GM12878 (cell line): ENCODE results near the gene PRPSAP1. TPM values are rescaled to one million over a fixed set of nuclear protein-coding genes. Genes with fewer than 3 reads are reported as not detected.

Experiments used
- CEBPB ChIP-seq, 2 experiments: fragments of 150-350 bp in 1 of 2; IDR thresholded peaks; 2 replicates each; pipeline ENCODE4 v1.6.1; 2012 to 2014; ENCODE audit warnings: low read depth in 2 of 2, low read length in 2 of 2, borderline replicate concordance in 1 of 2, inconsistent platforms in 1 of 2
- FOXK2 ChIP-seq: fragments of 450-650 bp; IDR thresholded peaks from 2 replicates; pipeline ENCODE4 v1.6.1; 2017; ENCODE audit warnings: mild to moderate bottlenecking, moderate library complexity
- GATAD2B ChIP-seq: fragments of 450-650 bp; conservative IDR thresholded peaks from 2 replicates; pipeline ENCODE4 v1.6.1; 2017; ENCODE audit warnings: low read depth, mild to moderate bottlenecking, moderate library complexity
- HDGF ChIP-seq: fragments of 450-650 bp; IDR thresholded peaks from 2 replicates; pipeline ENCODE4 v1.6.1; 2016; ENCODE audit warnings: antibody characterized with exemption
- IRF4 ChIP-seq: IDR thresholded peaks from 2 replicates; pipeline ENCODE4 v1.6.1; 2011; ENCODE audit warnings: low read depth, low read length
- JUND ChIP-seq: IDR thresholded peaks from 2 replicates; pipeline ENCODE4 v1.6.1; 2012; ENCODE audit warnings: low read depth, mild to moderate bottlenecking, low read length, improper control_type of control experiment, moderate library complexity
- KAT2A ChIP-seq: conservative IDR thresholded peaks from 2 replicates; pipeline ENCODE4 v1.6.1; 2011; ENCODE audit warnings: low read depth, low read length; ENCODE audit not compliant: control insufficient read depth
- LARP7 ChIP-seq: fragments of 450-650 bp; IDR thresholded peaks from 2 replicates; pipeline ENCODE4 v1.6.1; 2017; ENCODE audit warnings: mild to moderate bottlenecking
- MEF2B ChIP-seq: fragments of 450-650 bp; IDR thresholded peaks from 2 replicates; pipeline ENCODE4 v1.6.1; 2018; ENCODE audit warnings: mild to moderate bottlenecking, moderate library complexity; ENCODE audit not compliant: partially characterized antibody, poor library complexity, severe bottlenecking
- MLLT1 ChIP-seq: fragments of 450-650 bp; IDR thresholded peaks from 2 replicates; pipeline ENCODE4 v1.6.1; 2016; ENCODE audit warnings: mild to moderate bottlenecking
- MTA2 ChIP-seq: fragments of 450-650 bp; IDR thresholded peaks from 2 replicates; pipeline ENCODE4 v1.6.1; 2016; ENCODE audit warnings: low read depth, mild to moderate bottlenecking, moderate library complexity
- MXI1 ChIP-seq: fragments of 150-350 bp; IDR thresholded peaks from 2 replicates; pipeline ENCODE4 v1.6.1; 2011; ENCODE audit warnings: low read depth, mild to moderate bottlenecking, inconsistent platforms, low read length, improper control_type of control experiment
- MYC ChIP-seq: IDR thresholded peaks from 2 replicates; pipeline ENCODE4 v1.6.1; 2011; ENCODE audit warnings: mild to moderate bottlenecking, low read length, moderate library complexity, inconsistent platforms; ENCODE audit not compliant: insufficient read depth, insufficient replicate concordance, insufficient read length, severe bottlenecking
- RELA ChIP-seq: fragments of 450-650 bp; IDR thresholded peaks from 2 replicates; pipeline ENCODE4 v1.8.0; 2014; ENCODE audit warnings: borderline replicate concordance; ENCODE audit not compliant: partially characterized antibody
- SMC3 ChIP-seq: IDR thresholded peaks from 2 replicates; pipeline ENCODE4 v1.6.1; 2011; ENCODE audit warnings: low read length, improper control_type of control experiment, borderline replicate concordance
- SP1 ChIP-seq: IDR thresholded peaks from one replicate; pipeline ENCODE4 v1.6.1; 2011; ENCODE audit warnings: low read depth, low read length
- SPI1 ChIP-seq: IDR thresholded peaks from 2 replicates; pipeline ENCODE4 v1.6.1; 2011; ENCODE audit warnings: low read depth, mild to moderate bottlenecking, low read length, moderate library complexity, borderline replicate concordance; ENCODE audit not compliant: insufficient read depth
- TARDBP ChIP-seq: IDR thresholded peaks from 2 replicates; pipeline ENCODE4 v1.6.1; 2016; ENCODE audit warnings: borderline replicate concordance
- TBL1XR1 ChIP-seq: IDR thresholded peaks from 2 replicates; pipeline ENCODE4 v1.6.1; 2012; ENCODE audit warnings: low read depth, low read length, improper control_type of control experiment
- WRNIP1 ChIP-seq: IDR thresholded peaks from 2 replicates; pipeline ENCODE4 v1.6.1; 2011; ENCODE audit warnings: low read depth, low read length, improper control_type of control experiment, borderline replicate concordance
- ZBTB40 ChIP-seq: fragments of 450-650 bp; IDR thresholded peaks from 2 replicates; pipeline ENCODE4 v1.6.1; 2016; ENCODE audit warnings: mild to moderate bottlenecking, moderate library complexity, borderline replicate concordance
- ZNF24 ChIP-seq: fragments of 450-650 bp; IDR thresholded peaks from 2 replicates; pipeline ENCODE4 v1.6.1; 2017; ENCODE audit warnings: antibody characterized with exemption, mild to moderate bottlenecking
- polyA plus RNA-seq, 11 experiments: library from polyadenylated mRNA; depleted of rRNA in 4 of 11; unstranded in 6 of 11; stranded (reverse) in 5 of 11; fragments of >200 nt; fragmentation: Nextera tagmentation in 4 of 11; fragmentation: Illumina TruSeq in 1 of 11; extraction: Ambion mirVana in 4 of 11; extraction: Trizol in 1 of 11; gene quantifications; 1 replicate in 1 of 11; 2 replicates in 10 of 11; pipeline versions ENCODE4 v1.2.1 to v1.2.3, GENCODE V29; 2011 to 2016; ENCODE audit warnings: inconsistent platforms in 2 of 11, missing spikeins in 2 of 11, low read depth in 1 of 11
- total RNA-seq, 4 experiments: library from RNA; depleted of rRNA in 3 of 4; stranded (reverse); fragments of >200 nt in 3 of 4; fragmentation: Illumina TruSeq in 1 of 4; extraction: Trizol in 1 of 4; gene quantifications; 2 replicates each; pipeline versions ENCODE4 v1.2.1 to v1.2.3, GENCODE V29; 2013 to 2021
- TF ChIP-seq, protein P1 (sequence below), 3 experiments: IDR thresholded peaks in 2 of 3; conservative IDR thresholded peaks in 1 of 3; 2 replicates each; pipeline ENCODE4 v1.5.1; 2011; ENCODE audit warnings: low read depth in 3 of 3, low read length in 3 of 3, mild to moderate bottlenecking in 3 of 3, control low read depth in 2 of 3, moderate library complexity in 2 of 3, inconsistent platforms in 1 of 3, mixed read lengths in 1 of 3; ENCODE audit not compliant: control insufficient read depth in 2 of 3, insufficient read depth in 1 of 3; ENCODE audit errors: extremely low read depth in 1 of 3

PRPSAP1 gene
- total and polyA plus RNA-seq, 10 of the 15 experiments (the other 5 are each of a cell fraction or from before 2014, with no cell fraction given): 15.8 to 84.2 (median 44.2) TPM

DNA sequence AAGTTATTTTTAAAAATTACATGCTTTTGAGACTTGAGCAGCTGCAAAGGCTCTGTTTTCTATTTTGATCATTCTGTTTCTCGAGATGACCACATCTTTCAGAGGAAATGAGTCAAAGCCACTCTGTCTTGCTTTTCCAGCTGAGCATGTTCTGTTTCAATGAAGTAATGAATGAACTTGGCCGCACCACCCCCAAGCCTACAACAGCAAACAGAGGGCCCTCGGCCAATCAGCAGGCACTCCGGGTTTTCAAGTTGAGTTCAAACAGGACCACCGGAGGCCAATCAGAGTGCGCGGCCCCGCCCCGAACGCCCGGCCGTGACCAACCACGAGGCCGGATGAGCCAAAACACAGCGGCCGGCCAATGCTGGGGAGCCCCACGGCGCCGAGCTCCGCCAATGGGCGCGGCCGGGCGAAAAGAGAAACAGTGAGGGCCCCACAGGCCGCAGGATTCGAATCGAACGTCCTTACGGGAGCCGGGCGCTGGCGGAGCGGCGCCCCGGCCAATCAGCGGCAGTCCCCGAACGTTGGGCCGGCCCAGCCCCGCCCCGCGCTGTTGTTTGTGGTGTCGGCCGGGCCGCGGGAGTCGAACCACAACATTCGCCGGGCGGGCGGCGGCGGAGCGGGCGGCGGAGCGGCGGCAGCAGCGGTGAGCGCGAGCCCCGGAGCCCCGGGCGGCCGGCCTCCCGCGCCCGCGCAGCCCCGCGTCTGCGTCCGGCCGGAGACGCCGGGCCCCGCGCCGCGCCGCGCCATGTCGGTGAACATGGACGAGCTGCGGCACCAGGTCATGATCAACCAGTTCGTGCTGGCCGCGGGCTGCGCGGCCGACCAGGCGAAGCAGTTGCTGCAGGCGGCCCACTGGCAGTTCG is 88.7 kb downstream of the PRPSAP1 start, which contains the start of gene UBALD2 (continued):
- TF ChIP-seq SPI1: peak; percentile 16; the same call in 1 of the 2 replicates
- peak; percentile 64; the same call in 1 of the 2 replicates for TF ChIP-seq TARDBP
- no peak for TF ChIP-seq MYC
- TF ChIP-seq, protein P1, sequence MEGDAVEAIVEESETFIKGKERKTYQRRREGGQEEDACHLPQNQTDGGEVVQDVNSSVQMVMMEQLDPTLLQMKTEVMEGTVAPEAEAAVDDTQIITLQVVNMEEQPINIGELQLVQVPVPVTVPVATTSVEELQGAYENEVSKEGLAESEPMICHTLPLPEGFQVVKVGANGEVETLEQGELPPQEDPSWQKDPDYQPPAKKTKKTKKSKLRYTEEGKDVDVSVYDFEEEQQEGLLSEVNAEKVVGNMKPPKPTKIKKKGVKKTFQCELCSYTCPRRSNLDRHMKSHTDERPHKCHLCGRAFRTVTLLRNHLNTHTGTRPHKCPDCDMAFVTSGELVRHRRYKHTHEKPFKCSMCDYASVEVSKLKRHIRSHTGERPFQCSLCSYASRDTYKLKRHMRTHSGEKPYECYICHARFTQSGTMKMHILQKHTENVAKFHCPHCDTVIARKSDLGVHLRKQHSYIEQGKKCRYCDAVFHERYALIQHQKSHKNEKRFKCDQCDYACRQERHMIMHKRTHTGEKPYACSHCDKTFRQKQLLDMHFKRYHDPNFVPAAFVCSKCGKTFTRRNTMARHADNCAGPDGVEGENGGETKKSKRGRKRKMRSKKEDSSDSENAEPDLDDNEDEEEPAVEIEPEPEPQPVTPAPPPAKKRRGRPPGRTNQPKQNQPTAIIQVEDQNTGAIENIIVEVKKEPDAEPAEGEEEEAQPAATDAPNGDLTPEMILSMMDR (IDR thresholded peaks at IDR 0.05 in 2 of 3, conservative IDR thresholded peaks at IDR 0.05 in 1 of 3; ENCODE audit: control insufficient read depth in 2 of 3, extremely low read depth in 1 of 3, insufficient read depth in 1 of 3, low read depth in 3 of 3, low read length in 3 of 3): no peak
- TF ChIP-seq KAT2A: no peak
- TF ChIP-seq IRF4: peak; percentile 88
- peak; percentile 74 for TF ChIP-seq FOXK2
- no peak; the same call in 1 of the 2 replicates for TF ChIP-seq GATAD2B
- TF ChIP-seq WRNIP1: no peak
- no peak for TF ChIP-seq CEBPB (IDR thresholded peaks at IDR 0.05; ENCODE audit: borderline replicate concordance in 1 of 2, low read depth in 2 of 2, low read length in 2 of 2)
- TF ChIP-seq MXI1: peak; percentile 92
- TF ChIP-seq RELA: no peak
- TF ChIP-seq MLLT1: peak; percentile 83
- TF ChIP-seq SP1: peak; percentile 97
- TF ChIP-seq LARP7: no peak
- peak; percentile 96 for TF ChIP-seq TBL1XR1
- TF ChIP-seq ZBTB40: no peak
- TF ChIP-seq JUND: peak; percentile 93
- TF ChIP-seq MEF2B: peak; percentile 90
- TF ChIP-seq MTA2: peak; percentile 91
- 0 out of 2 replicates have a peak, but pooled peaks have one; percentile 1 for TF ChIP-seq SMC3
- peak; percentile 100 for TF ChIP-seq ZNF24
- peak; percentile 83; the same call in 1 of the 2 replicates for TF ChIP-seq HDGF
